PC-9 (cell line): ENCODE results near the gene ANK2. TPM values are rescaled to one million over a fixed set of nuclear protein-coding genes. Genes with fewer than 3 reads are reported as not detected.

Source experiments
- BruUV-seq: library from RNA; stranded (reverse); fragments of 400-500 nt; replicated peaks from 2 replicates; lab custom pipeline; 2021; lab: Mats Ljungman, UMichigan
- CTCF ChIA-PET: fragments of 300-600 bp; sonication (Branson Sonifier 250); formaldehyde crosslinking; loops from one replicate; lab custom pipeline; 2022; ENCODE audit warnings: antibody characterized with exemption; lab: Charles Lee
- POLR2A ChIA-PET: fragments of 300-600 bp; sonication (Branson Sonifier 250); formaldehyde crosslinking; loops from one replicate; lab custom pipeline; 2022; ENCODE audit warnings: antibody characterized with exemption; ENCODE audit not compliant: unreplicated experiment; lab: Charles Lee
- DNase-seq, 2 experiments: peaks; one replicate each; pipeline versions ENCODE4 v3.0.0 to v3.0.0-alpha.2; 2015 to 2022; ENCODE audit warnings: mixed read lengths in 1 of 2
- H2AFZ ChIP-seq: fragments of 200-600 bp; sonication (generic); 2 replicates; pipeline ENCODE4 v1.8.1; 2017; ENCODE audit warnings: antibody characterized with exemption
- H3F3A ChIP-seq: fragments of 200-600 bp; sonication (generic); 2 replicates; pipeline ENCODE4 v1.8.1; 2017; ENCODE audit warnings: antibody characterized with exemption, mild to moderate bottlenecking, low read depth; ENCODE audit not compliant: insufficient read depth
- H3K27ac ChIP-seq: fragments of 200-600 bp; sonication (generic); 2 replicates; pipeline ENCODE4 v1.6.1; 2016; ENCODE audit warnings: mixed run types
- H3K27me3 ChIP-seq: fragments of 200-600 bp; sonication (generic); 2 replicates; pipeline ENCODE4 v1.6.1; 2016; ENCODE audit warnings: low read depth, mixed run types; ENCODE audit not compliant: insufficient read depth
- H3K36me3 ChIP-seq: fragments of 200-600 bp; sonication (generic); 2 replicates; pipeline ENCODE4 v1.6.1; 2016; ENCODE audit warnings: low read depth, mixed run types
- H3K4me1 ChIP-seq: fragments of 200-600 bp; sonication (generic); replicated peaks from 2 replicates; pipeline ENCODE4 v1.6.1; 2016; ENCODE audit warnings: mixed run types; ENCODE audit not compliant: insufficient read depth
- H3K4me2 ChIP-seq: fragments of 200-600 bp; sonication (generic); 2 replicates; pipeline ENCODE4 v1.6.1; 2017; ENCODE audit warnings: mixed run types
- H3K4me3 ChIP-seq: fragments of 200-600 bp; sonication (generic); 2 replicates; pipeline ENCODE4 v1.6.1; 2016; ENCODE audit warnings: mixed run types
- H3K79me2 ChIP-seq: fragments of 200-600 bp; sonication (generic); 2 replicates; pipeline ENCODE4 v1.6.1; 2017; ENCODE audit warnings: low read depth, mixed run types
- H3K9me2 ChIP-seq: fragments of 200-600 bp; sonication (generic); 2 replicates; pipeline ENCODE4 v1.8.1; 2017; ENCODE audit warnings: mild to moderate bottlenecking; ENCODE audit not compliant: insufficient read depth
- H3K9me3 ChIP-seq: fragments of 200-600 bp; sonication (generic); 2 replicates; pipeline ENCODE4 v1.8.1; 2016; ENCODE audit warnings: low read depth; ENCODE audit not compliant: insufficient read depth
- H4K20me1 ChIP-seq: fragments of 200-600 bp; sonication (generic); 2 replicates; pipeline ENCODE4 v1.8.1; 2017; ENCODE audit not compliant: insufficient read depth
- CTCF ChIP-seq: fragments of 200-600 bp; sonication (generic); conservative IDR thresholded peaks from 2 replicates; pipeline ENCODE4 v1.6.1; 2017; ENCODE audit warnings: mixed run types, antibody characterized with exemption, mild to moderate bottlenecking, moderate library complexity
- EZH2 ChIP-seq: fragments of 200-600 bp; sonication (generic); IDR thresholded peaks from 2 replicates; pipeline ENCODE4 v1.8.0; 2017; ENCODE audit warnings: antibody characterized with exemption, low read depth
- intact Hi-C: fragments of 100-400 bp; cut with micrococcal nuclease; formaldehyde crosslinking; loops from one replicate; pipeline ENCODE4 v1.10.0; 2022; ENCODE audit not compliant: unreplicated experiment
- total RNA-seq: library from RNA; stranded (reverse); gene quantifications from 2 replicates; pipeline ENCODE4 v1.2.3, GENCODE V29; 2021

The ANK2 gene
- total RNA-seq, 1 experiment from 2014 or later, result 0.61 TPM

GRCh38 chr4:113272523-113272922, 223.1 kb downstream of the ANK2 start:
- Histone ChIP-seq H3K79me2 (no peaks in the 10 kb centered on the region), H2AFZ (no peak overlapping the region), H3K4me1 (no peaks in the 10 kb centered on the region), H3K4me3 (no peak overlapping the region), H4K20me1 (no peaks in the 10 kb centered on the region), H3K9me2 (no peaks in the 10 kb centered on the region), H3K27ac (no peak overlapping the region), H3K36me3 (no peaks in the 10 kb centered on the region), H3K9me3 (no peaks in the 10 kb centered on the region), H3K27me3 (no peaks in the 10 kb centered on the region), H3K4me2 (no peak overlapping the region), H3F3A (no peaks in the 10 kb centered on the region)
- TF ChIP-seq CTCF (no peak), EZH2 (no peak)
- ChIA-PET CTCF (no interaction called here), POLR2A (no interaction called here)
- intact Hi-C loops, result loop anchor here (10.0 kb wide), 1 partner anchor 122 kb away; no protein-coding TSS in a partner anchor
- no peak for DNase-seq
- no TSS peak for BruUV-seq

- H3F3A ChIP-seq, result no peaks in the 10 kb centered on the region
- no peak for TF ChIP-seq EZH2
- TF ChIP-seq CTCF, result no peak
- H3K4me3 ChIP-seq, result no peak overlapping the region
- no peaks in the 10 kb centered on the region for H4K20me1 ChIP-seq
- H3K4me2 ChIP-seq, result no peak overlapping the region
- H3K27me3 ChIP-seq, result no peaks in the 10 kb centered on the region
- H3K36me3 ChIP-seq, result no peaks in the 10 kb centered on the region
- ChIA-PET CTCF (no interaction called here), POLR2A (no interaction called here)
- H2AFZ ChIP-seq, result no peak overlapping the region
- no peaks in the 10 kb centered on the region for H3K79me2 ChIP-seq
- intact Hi-C loops, result loop anchor here (10.0 kb wide), 1 partner anchor 121 kb away; no protein-coding TSS in a partner anchor
- no peaks in the 10 kb centered on the region for H3K9me3 ChIP-seq
- BruUV-seq, result no TSS peak
- H3K4me1 ChIP-seq, result no peaks in the 10 kb centered on the region
- H3K9me2 ChIP-seq, result no peaks in the 10 kb centered on the region
- DNase-seq, result no peak
- H3K27ac ChIP-seq, result no peak overlapping the region
Observed at GRCh38 chr4:113273721-113274220, 224.3 kb downstream of the ANK2 start.

GRCh38 chr4:113276464-113277170, 227.2 kb downstream of the ANK2 start:
- POLR2A ChIA-PET, result no interaction called here
- Histone ChIP-seq H3K9me2 (no peaks in the 10 kb centered on the region), H3K79me2 (no peaks in the 10 kb centered on the region), H3K4me3 (no peak overlapping the region), H3F3A (no peaks in the 10 kb centered on the region), H4K20me1 (no peaks in the 10 kb centered on the region), H3K4me2 (no peak overlapping the region), H3K27ac (no peak overlapping the region), H2AFZ (no peak overlapping the region), H3K4me1 (no peaks in the 10 kb centered on the region), H3K27me3 (no peaks in the 10 kb centered on the region), H3K9me3 (no peaks in the 10 kb centered on the region), H3K36me3 (no peaks in the 10 kb centered on the region)
- no peak for DNase-seq
- TF ChIP-seq CTCF (no peak), EZH2 (no peak)
- CTCF ChIA-PET, result no interaction called here
- no TSS peak for BruUV-seq
- intact Hi-C loops, result loop anchor here (5.0 to 10.0 kb wide), 2 partner anchors 118 to 1106 kb away; no protein-coding TSS in a partner anchor
